ENCODE measurements around the gene SLCO2A1. TPM values are rescaled to one million over a fixed set of nuclear protein-coding genes. Genes with fewer than 3 reads are reported as not detected.
"Not testable (repeated sequence)": the region's sequence is repeated elsewhere in the genome, so short reads cannot be mapped to it uniquely, and the experiment has no call there.

Gene SLCO2A1
- total RNA-seq, 4 donors from 2014 or later: 5.4 to 24.9 (median 9.2) TPM

DNA sequence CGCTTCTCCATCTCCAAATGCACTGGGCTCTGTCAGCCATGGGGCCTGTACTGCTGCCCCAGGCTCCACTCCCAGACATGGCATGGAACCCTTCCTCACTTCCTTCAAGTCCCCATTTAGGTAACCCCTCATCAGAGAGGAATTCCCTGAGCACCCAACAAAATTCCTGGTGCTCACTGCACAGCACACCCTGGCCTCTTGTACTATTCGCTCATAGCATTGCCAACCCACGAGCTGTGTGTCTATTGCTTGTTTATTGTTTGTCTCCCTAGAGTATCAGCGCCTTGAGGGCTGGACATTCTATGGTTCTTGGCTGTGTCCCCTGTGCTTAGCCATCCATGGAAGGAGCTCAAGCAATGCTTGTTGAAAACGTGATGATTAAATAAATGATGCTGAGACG is 46.1 kb upstream of the SLCO2A1 start:
- intact Hi-C loops (cut with DNase I; ENCODE audit: low total_unique reads): no loop called here
- WGBS, 2 donors: 89 to 93% methylated on average over 6 of the region's 6 CpGs
- peak in 1 of 2 donors; percentile 6 for DNase-seq (ENCODE audit: low spot score in 2 of 2)
- no peak overlapping the region for H3K4me3 ChIP-seq (ENCODE audit: low read depth, poor library complexity, severe bottlenecking)
- TF ChIP-seq, protein P1, sequence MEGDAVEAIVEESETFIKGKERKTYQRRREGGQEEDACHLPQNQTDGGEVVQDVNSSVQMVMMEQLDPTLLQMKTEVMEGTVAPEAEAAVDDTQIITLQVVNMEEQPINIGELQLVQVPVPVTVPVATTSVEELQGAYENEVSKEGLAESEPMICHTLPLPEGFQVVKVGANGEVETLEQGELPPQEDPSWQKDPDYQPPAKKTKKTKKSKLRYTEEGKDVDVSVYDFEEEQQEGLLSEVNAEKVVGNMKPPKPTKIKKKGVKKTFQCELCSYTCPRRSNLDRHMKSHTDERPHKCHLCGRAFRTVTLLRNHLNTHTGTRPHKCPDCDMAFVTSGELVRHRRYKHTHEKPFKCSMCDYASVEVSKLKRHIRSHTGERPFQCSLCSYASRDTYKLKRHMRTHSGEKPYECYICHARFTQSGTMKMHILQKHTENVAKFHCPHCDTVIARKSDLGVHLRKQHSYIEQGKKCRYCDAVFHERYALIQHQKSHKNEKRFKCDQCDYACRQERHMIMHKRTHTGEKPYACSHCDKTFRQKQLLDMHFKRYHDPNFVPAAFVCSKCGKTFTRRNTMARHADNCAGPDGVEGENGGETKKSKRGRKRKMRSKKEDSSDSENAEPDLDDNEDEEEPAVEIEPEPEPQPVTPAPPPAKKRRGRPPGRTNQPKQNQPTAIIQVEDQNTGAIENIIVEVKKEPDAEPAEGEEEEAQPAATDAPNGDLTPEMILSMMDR (IDR thresholded peaks at IDR 0.05): no peak
- no peak for TF ChIP-seq POLR2A (IDR thresholded peaks at IDR 0.05)

DNA sequence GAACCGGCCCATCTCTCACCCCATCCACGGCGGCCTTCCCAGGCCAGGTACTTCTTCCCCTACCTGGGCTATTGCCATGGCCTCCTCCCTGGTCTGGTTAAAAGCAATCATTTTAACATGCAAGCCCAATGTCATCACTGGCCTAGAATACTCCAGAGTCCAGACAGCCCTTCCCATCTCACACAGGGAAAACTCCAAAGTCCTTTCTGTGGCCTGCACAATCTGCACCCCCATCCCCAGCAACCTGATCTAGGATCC is 45.8 kb upstream of the SLCO2A1 start:
- 96 to 97% methylated on average over 3 of the region's 3 CpGs for WGBS, 2 donors
- intact Hi-C loops (cut with DNase I; ENCODE audit: low total_unique reads): no loop called here

DNA sequence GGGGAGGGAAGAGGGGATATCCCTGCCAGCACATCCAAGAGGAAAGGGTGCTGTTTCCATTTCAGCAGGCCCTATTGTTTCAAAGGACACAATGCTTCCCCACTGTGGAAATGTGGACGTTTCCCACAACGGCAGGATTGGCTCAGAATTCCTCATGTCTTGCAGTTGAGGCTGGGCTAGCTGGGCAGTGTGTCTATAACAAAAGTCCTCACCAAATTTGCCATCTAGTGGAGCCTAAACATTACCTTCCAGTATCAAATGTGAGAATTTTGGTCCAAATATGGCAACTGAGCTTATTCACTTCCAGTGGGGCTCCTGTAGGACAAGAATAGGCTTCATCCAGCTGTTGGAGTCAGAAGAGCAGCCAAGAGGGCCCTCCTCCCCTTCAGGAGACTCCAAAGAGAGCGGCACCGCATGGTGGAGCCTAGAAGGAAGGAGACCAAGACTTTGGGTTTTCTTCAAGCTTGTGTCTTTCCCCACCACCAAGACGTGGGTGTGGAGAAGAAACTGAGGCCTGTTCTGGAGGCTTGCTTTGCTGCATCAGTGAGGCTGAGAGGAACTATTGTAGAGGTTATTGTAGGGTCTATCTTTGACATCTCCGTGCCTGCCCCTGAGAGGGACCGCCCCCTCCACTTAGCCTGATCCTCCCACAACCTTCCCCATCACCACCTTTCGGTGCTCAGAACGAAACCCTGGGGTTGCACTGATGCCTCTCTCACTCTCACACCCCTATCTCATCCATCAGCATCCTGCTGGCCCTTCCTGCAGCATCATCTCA is 45.3 kb upstream of the SLCO2A1 start:
- peak in 1 of 2 donors; percentile 53 for DNase-seq (ENCODE audit: low spot score in 2 of 2)
- 91 to 92% methylated on average over 9 of the region's 9 CpGs for WGBS, 2 donors
- intact Hi-C loops (cut with DNase I; ENCODE audit: low total_unique reads): no loop called here
- H3K4me3 ChIP-seq (ENCODE audit: low read depth, poor library complexity, severe bottlenecking): no peak overlapping the region
- no peak for TF ChIP-seq POLR2A (IDR thresholded peaks at IDR 0.05)

More for the DNA sequence above, 45.8 kb upstream of the SLCO2A1 start:
- peak in 1 of 2 donors; percentile 3 for DNase-seq (ENCODE audit: low spot score in 2 of 2)
- TF ChIP-seq, protein P1 (IDR thresholded peaks at IDR 0.05): no peak
- no peak for TF ChIP-seq POLR2A (IDR thresholded peaks at IDR 0.05)
- H3K4me3 ChIP-seq (ENCODE audit: low read depth, poor library complexity, severe bottlenecking): no peak overlapping the region

DNA sequence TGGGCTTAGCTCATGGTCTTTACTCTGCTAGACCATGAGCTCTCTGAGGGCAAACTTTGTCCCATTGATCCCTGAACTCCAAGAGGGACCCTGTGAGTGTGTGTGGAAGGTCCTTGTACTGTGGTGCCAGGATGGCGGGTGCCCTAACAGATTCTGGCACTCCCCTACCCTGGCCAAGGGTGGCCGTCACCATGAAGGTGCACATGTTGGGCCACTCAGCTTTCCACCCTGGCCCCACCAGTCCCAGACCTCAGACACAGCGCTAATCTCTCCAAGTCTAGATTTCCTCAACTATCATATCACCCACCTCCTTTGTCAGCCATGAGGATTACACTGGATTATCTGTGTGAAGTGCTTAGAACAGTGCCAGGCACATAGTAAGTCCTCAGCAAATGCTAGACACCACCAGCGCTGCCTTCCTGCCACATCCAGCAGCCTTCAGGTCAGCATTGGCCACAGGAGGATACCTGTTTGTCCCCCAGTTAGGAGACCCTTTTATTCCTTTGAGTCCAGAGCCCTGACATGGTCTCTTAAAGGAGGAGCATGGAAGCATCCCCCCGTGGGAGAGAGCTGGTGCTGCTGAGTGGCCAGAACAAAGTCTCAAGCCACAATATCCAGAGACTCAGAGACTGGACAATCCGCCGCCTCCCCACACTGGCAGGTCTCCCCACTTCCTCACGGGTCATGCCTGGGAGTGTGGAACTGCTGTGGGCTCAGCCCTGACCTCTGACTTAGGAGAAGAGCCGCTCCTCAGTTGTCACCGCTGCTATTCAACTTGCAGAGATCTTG is 44.5 kb upstream of the SLCO2A1 start:
- no peak for TF ChIP-seq POLR2A (IDR thresholded peaks at IDR 0.05)
- TF ChIP-seq, protein P1 (IDR thresholded peaks at IDR 0.05): no peak
- DNase-seq (ENCODE audit: low spot score in 2 of 2): peak; percentile 9 to 56
- WGBS, 2 donors: 84 to 89% methylated on average over 8 to 10 of the region's 10 CpGs
- no peak overlapping the region for H3K4me3 ChIP-seq (ENCODE audit: low read depth, poor library complexity, severe bottlenecking)
- intact Hi-C loops (cut with DNase I; ENCODE audit: low total_unique reads): no loop called here

DNA sequence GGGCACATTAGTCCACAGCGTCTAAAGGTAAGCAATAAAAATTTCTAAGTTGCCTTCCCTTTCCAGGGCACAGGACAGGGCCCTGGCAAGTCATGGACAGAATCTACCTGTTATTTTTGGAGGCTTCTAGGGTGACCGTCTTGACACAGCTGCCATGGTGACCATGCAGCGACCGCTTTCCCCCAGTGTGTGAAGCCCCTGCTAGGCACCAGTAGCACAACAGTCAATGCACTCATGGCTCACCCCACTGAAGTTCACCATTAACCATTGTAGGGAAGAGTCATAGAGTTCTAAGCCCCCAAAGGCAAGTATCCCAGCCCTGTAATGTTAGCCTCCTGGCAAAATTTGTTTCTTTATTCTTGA is 43.8 kb upstream of the SLCO2A1 start:
- peak in 1 of 2 donors; percentile 53 for DNase-seq (ENCODE audit: low spot score in 2 of 2)
- H3K4me3 ChIP-seq (ENCODE audit: low read depth, poor library complexity, severe bottlenecking): no peak overlapping the region
- WGBS, 2 donors: 98% methylated on average over 4 of the region's 4 CpGs
- intact Hi-C loops (cut with DNase I; ENCODE audit: low total_unique reads): no loop called here
- TF ChIP-seq, protein P1 (IDR thresholded peaks at IDR 0.05): no peak
- no peak for TF ChIP-seq POLR2A (IDR thresholded peaks at IDR 0.05)

GRCh38 chr3:134072881-134073582 is 43.3 kb upstream of the SLCO2A1 start:
- peak in 1 of 2 donors; percentile 68 for DNase-seq (ENCODE audit: low spot score in 2 of 2)
- TF ChIP-seq, protein P1 (IDR thresholded peaks at IDR 0.05): no peak
- no peak for TF ChIP-seq POLR2A (IDR thresholded peaks at IDR 0.05)
- WGBS, 2 donors: 95 to 96% methylated on average over 15 of the region's 15 CpGs
- intact Hi-C loops (cut with DNase I; ENCODE audit: low total_unique reads): no loop called here
- H3K4me3 ChIP-seq (ENCODE audit: low read depth, poor library complexity, severe bottlenecking): no peak overlapping the region

- intact Hi-C loops (cut with DNase I; ENCODE audit: low total_unique reads); H3K4me3 ChIP-seq (ENCODE audit: low read depth, poor library complexity, severe bottlenecking): not testable (repeated sequence)
- peak in 1 of 2 donors; percentile 78 for DNase-seq (ENCODE audit: low spot score in 2 of 2)
- WGBS, 2 donors: 83 to 100% methylated on average over 9 to 14 of the region's 25 CpGs
Observed at GRCh38 chr3:134070281-134070680, 40.6 kb upstream of the SLCO2A1 start.

All from lower leg skin (tissue), 4 donors.